Measurements from ENCODE around the gene MMP2.

MMP2 gene

GRCh38 chr16:55478827-55479429 lies at the start of gene MMP2:
MMP2 (plus strand) TSS chr16:55479198; CDS start chr16:55479480, 282 bp downstream.
- H3K4me3 ChIP-seq (ENCODE audit: low read depth, low read length) = peak within 1 kb of the TSS; percentile 81
- peak; percentile 75 for DNase-seq (ENCODE audit: low read depth)

GRCh38 chr16:55433030-55433429 lies 46.0 kb upstream of the MMP2 start:
- TF ChIP-seq CTCF (conservative IDR thresholded peaks at IDR 0.05; ENCODE audit: low read depth, low read length) = no peak
- DNase-seq (ENCODE audit: low read depth) = no peak
- H3K4me3 ChIP-seq (ENCODE audit: low read depth, low read length) = no peak overlapping the region

More at GRCh38 chr16:55478827-55479429, at the start of gene MMP2:
- no peak for TF ChIP-seq CTCF (conservative IDR thresholded peaks at IDR 0.05; ENCODE audit: low read depth, low read length)

- no peak for TF ChIP-seq CTCF (conservative IDR thresholded peaks at IDR 0.05; ENCODE audit: low read depth, low read length)
- no peak for DNase-seq (ENCODE audit: low read depth)
- H3K4me3 ChIP-seq (ENCODE audit: low read depth, low read length) = no peak overlapping the region
Measured at GRCh38 chr16:55433535-55433934, 45.5 kb upstream of the MMP2 start.

GRCh38 chr16:55434000-55434399 lies 45.0 kb upstream of the MMP2 start:
- TF ChIP-seq CTCF (conservative IDR thresholded peaks at IDR 0.05; ENCODE audit: low read depth, low read length) = no peak
- DNase-seq (ENCODE audit: low read depth) = no peak
- H3K4me3 ChIP-seq (ENCODE audit: low read depth, low read length) = no peak overlapping the region

- no peak for TF ChIP-seq CTCF (conservative IDR thresholded peaks at IDR 0.05; ENCODE audit: low read depth, low read length)
- no peak for DNase-seq (ENCODE audit: low read depth)
- no peak overlapping the region for H3K4me3 ChIP-seq (ENCODE audit: low read depth, low read length)
Measured at GRCh38 chr16:55435387-55435786, 43.6 kb upstream of the MMP2 start.

GRCh38 chr16:55436587-55436986 lies 42.4 kb upstream of the MMP2 start:
- H3K4me3 ChIP-seq (ENCODE audit: low read depth, low read length) = no peak overlapping the region
- no peak for TF ChIP-seq CTCF (conservative IDR thresholded peaks at IDR 0.05; ENCODE audit: low read depth, low read length)
- DNase-seq (ENCODE audit: low read depth) = no peak

- TF ChIP-seq CTCF (conservative IDR thresholded peaks at IDR 0.05; ENCODE audit: low read depth, low read length) = no peak
- no peak overlapping the region for H3K4me3 ChIP-seq (ENCODE audit: low read depth, low read length)
- DNase-seq (ENCODE audit: low read depth) = peak; percentile 45
Measured at GRCh38 chr16:55437625-55438024, 41.4 kb upstream of the MMP2 start.
